Fibroblast of gingiva (primary cell): Measurements from ENCODE around the gene CABP7.
"Not testable (repeated sequence)": the region's sequence is repeated elsewhere in the genome, so short reads cannot be mapped to it uniquely, and the experiment has no call there.

ENCODE experiments used
- DNase-seq: peaks from one replicate; pipeline ENCODE4 v3.0.0-alpha.2; 2011; ENCODE audit warnings: low read depth

The CABP7 gene

GRCh38 chr22:29750029-29750428 is 30.2 kb downstream of the CABP7 start:
- DNase-seq, result no peak

- no peak for DNase-seq
Observed at GRCh38 chr22:29750559-29751538, 31.0 kb downstream of the CABP7 start.

GRCh38 chr22:29751669-29752068 is 31.9 kb downstream of the CABP7 start:
- DNase-seq, result no peak

GRCh38 chr22:29753808-29754657 is 34.2 kb downstream of the CABP7 start:
- DNase-seq, result no peak

- DNase-seq, result not testable (repeated sequence)
Observed at GRCh38 chr22:29754658-29755395, 35.0 kb downstream of the CABP7 start.

- no peak for DNase-seq
Observed at GRCh38 chr22:29755889-29756288, 36.1 kb downstream of the CABP7 start.

- no peak for DNase-seq
Observed at GRCh38 chr22:29756341-29756740, 36.5 kb downstream of the CABP7 start.

- no peak for DNase-seq
Observed at GRCh38 chr22:29757096-29757495, 37.3 kb downstream of the CABP7 start.

GRCh38 chr22:29758068-29758622 is 38.3 kb downstream of the CABP7 start:
- no peak for DNase-seq

- DNase-seq, result no peak
Observed at GRCh38 chr22:29758959-29759358, 39.2 kb downstream of the CABP7 start.

- DNase-seq, result no peak
Observed at GRCh38 chr22:29762263-29762662, 42.5 kb downstream of the CABP7 start.

GRCh38 chr22:29765905-29766631 is 46.3 kb downstream of the CABP7 start:
- DNase-seq, result no peak

GRCh38 chr22:29766632-29767170 is 46.9 kb downstream of the CABP7 start, which contains the start of gene ZMAT5:
Gene ZMAT5 (minus strand): TSS chr22:29767007. CDS start chr22:29748544, 18,463 bp downstream.
- DNase-seq, result peak; percentile 94

GRCh38 chr22:29767171-29768051 is 47.6 kb downstream of the CABP7 start, which contains the start of gene UQCR10:
Gene UQCR10 (plus strand): TSS chr22:29767369. CDS start chr22:29767399, 30 bp downstream.
- peak; percentile 87 for DNase-seq

- peak; percentile 21 for DNase-seq
Observed at GRCh38 chr22:29768052-29768693, 48.4 kb downstream of the CABP7 start.

- DNase-seq, result no peak
Observed at GRCh38 chr22:29769723-29770321, 50.0 kb downstream of the CABP7 start.

- DNase-seq, result peak; percentile 82
Observed at GRCh38 chr22:29772170-29772641, 52.4 kb downstream of the CABP7 start.

- no peak for DNase-seq
Observed at GRCh38 chr22:29773233-29773632, 53.4 kb downstream of the CABP7 start.
